ENCODE measurements around the gene PPP4R2.

DNA sequence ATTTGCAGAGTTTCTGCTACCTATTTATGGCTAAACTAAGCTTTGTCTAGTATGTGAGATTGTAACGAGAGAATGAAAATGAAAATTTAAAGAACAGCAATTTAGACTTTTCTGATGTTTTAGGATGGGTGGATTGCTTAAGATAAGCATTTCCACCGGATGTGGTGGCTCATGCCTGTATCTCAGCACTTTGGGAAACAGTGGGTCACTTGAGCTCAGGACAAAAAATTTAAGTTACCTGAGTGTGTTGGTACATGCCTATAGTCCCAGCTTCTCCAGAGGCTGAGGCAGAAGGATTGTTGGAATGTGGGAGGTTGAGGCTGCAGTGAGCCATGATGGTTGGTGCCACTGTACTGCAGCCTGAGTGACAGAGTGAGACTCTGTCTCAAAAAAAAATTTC lies 3.3 kb downstream of the PPP4R2 start:
- TF ChIP-seq, protein P1, sequence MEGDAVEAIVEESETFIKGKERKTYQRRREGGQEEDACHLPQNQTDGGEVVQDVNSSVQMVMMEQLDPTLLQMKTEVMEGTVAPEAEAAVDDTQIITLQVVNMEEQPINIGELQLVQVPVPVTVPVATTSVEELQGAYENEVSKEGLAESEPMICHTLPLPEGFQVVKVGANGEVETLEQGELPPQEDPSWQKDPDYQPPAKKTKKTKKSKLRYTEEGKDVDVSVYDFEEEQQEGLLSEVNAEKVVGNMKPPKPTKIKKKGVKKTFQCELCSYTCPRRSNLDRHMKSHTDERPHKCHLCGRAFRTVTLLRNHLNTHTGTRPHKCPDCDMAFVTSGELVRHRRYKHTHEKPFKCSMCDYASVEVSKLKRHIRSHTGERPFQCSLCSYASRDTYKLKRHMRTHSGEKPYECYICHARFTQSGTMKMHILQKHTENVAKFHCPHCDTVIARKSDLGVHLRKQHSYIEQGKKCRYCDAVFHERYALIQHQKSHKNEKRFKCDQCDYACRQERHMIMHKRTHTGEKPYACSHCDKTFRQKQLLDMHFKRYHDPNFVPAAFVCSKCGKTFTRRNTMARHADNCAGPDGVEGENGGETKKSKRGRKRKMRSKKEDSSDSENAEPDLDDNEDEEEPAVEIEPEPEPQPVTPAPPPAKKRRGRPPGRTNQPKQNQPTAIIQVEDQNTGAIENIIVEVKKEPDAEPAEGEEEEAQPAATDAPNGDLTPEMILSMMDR (IDR thresholded peaks at IDR 0.05) = no peak
- TF ChIP-seq POLR2A (IDR thresholded peaks at IDR 0.05) = no peak

All from esophagus squamous epithelium (tissue), 4 donors.